Large intestine (tissue), 3 donors: ENCODE measurements around the gene BAHCC1. TPM values are rescaled to one million over a fixed set of nuclear protein-coding genes. Genes with fewer than 3 reads are reported as not detected.
A peak's percentile ranks its signal among the peaks of the same experiment; 100 is the strongest.

Experiments used
- DNase-seq, 2 donors: peaks; one replicate each; pipeline versions ENCODE4 v3.0.0 to v3.0.0-alpha.2; 2013
- H3K27ac ChIP-seq: one replicate; pipeline ENCODE4 v1.5.1; 2013; ENCODE audit warnings: low read length
- H3K27me3 ChIP-seq: 2 replicates; pipeline ENCODE4 v1.6.1; 2013; ENCODE audit warnings: low read length; ENCODE audit not compliant: control insufficient read depth, insufficient read depth
- H3K36me3 ChIP-seq: 2 replicates; pipeline ENCODE4 v1.6.1; 2013; ENCODE audit warnings: low read length; ENCODE audit not compliant: control insufficient read depth, insufficient read depth
- H3K4me1 ChIP-seq: one replicate; pipeline ENCODE4 v1.6.1; 2013; ENCODE audit warnings: low read length; ENCODE audit not compliant: control insufficient read depth, insufficient read depth
- H3K4me3 ChIP-seq: one replicate; pipeline ENCODE4 v1.5.1; 2013; ENCODE audit warnings: low read length
- H3K9me3 ChIP-seq: one replicate; pipeline ENCODE4 v1.6.1; 2013; ENCODE audit warnings: mild to moderate bottlenecking, low read depth, low read length, moderate library complexity; ENCODE audit not compliant: control insufficient read depth
- WGBS: methylation state at CpG from one replicate; pipeline ENCODE4 v1.1.5; 2013; ENCODE audit warnings: low lambda C conversion rate; ENCODE audit not compliant: insufficient coverage; 5-methylcytosine and 5-hydroxymethylcytosine counted together
- polyA plus RNA-seq: library from polyadenylated mRNA; unstranded; fragments of 120-200 nt; gene quantifications from one replicate; pipeline ENCODE4 v1.2.1, GENCODE V29; 2013

Gene BAHCC1
- polyA plus RNA-seq, 1 donor = 21.9 TPM

DNA sequence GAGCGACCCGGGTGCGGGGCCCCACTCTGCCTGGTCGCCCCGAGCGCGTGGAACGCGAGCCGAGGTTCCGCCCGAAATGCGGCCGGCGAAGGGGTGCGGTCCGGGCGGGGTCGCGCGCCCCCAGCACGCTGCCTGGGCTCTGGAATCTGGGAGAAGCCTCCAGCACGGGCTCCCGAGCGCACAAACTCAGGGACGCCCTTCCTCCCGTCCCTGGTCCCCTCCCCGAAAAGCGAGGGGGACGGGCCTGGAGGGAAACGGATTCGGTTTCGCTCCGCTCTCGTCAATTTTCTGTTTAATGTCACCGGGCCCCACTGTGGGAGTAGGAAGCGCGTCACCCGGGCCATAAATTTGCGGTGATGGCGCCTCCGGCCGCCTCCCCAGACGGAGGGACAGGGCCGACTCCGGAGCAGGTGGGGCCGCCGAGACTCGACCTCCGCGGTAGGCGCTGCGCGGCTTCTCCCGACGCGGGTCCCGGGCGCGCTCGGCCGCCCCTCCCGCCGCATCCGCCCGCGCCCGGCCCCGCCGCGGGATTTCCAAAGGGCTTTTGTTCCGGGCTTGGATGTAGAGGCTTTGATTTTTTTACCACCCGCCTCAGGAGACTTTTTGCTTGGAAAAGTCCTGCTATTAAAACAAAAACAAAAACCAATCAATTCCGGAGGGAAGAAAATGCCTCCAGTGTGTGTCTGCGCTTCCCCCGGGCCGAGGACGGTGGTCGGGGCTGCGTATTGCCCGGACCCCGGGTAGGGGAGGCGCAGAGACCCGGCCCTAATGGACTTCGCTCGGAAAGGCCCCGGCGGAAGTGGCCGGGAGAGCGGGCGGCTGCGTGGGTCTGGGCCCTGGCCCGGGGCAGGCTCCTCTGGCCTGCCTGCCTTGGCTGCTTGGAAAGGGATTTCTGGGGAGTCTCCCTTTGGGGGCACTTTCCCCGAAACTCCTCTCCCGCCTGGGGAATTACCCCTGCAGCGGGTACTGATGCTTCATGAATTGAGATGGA lies 7.9 kb upstream of the BAHCC1 start:
- no peaks in the 10 kb centered on the region for H3K9me3 ChIP-seq
- peak overlapping the region; percentile 69 for H3K4me3 ChIP-seq
- peaks cover 65% of the 10 kb centered on the region for H3K4me1 ChIP-seq
- peak; percentile 74 to 85 for DNase-seq
- H3K27me3 ChIP-seq = no peaks in the 10 kb centered on the region
- WGBS = no CpG with 5 or more reads among the region's 96 CpGs
- peak overlapping the region; percentile 91 for H3K27ac ChIP-seq
- no peaks in the 10 kb centered on the region for H3K36me3 ChIP-seq

DNA sequence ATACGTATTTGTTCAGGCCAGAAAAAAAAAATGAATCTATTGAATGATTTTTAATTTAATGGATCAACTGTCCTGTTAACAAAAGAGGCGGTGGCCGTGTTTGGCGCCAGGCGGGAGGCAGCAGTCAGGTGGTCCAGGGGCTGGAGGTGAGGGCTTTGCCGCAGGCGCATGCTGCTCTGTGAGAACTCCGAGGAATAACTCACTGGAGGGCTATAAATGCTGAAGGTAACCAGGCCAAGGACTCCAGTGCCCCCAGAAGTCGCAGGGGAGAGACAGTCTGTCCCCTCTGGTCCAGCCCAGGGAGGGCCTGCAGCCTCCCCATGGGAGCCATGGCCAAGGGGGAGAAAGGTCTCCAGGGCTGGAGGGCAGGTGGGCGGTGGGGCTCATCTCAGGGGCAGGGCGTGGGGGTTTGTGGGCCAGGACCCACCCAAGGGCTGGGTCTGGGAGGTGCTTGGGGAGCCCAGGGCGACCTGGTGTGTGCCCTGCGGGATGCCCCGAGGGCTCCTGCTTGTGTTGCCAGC lies 7.1 kb upstream of the BAHCC1 start:
- Histone ChIP-seq H3K4me1 (peaks cover 70% of the 10 kb centered on the region), H3K27ac (peak overlapping the region; percentile 91), H3K27me3 (no peaks in the 10 kb centered on the region), H3K4me3 (peak overlapping the region; percentile 69), H3K36me3 (no peaks in the 10 kb centered on the region), H3K9me3 (no peaks in the 10 kb centered on the region)
- DNase-seq = peak in 1 of 2 donors; percentile 42
- WGBS = 45% methylated on average over 4 of the region's 14 CpGs

DNA sequence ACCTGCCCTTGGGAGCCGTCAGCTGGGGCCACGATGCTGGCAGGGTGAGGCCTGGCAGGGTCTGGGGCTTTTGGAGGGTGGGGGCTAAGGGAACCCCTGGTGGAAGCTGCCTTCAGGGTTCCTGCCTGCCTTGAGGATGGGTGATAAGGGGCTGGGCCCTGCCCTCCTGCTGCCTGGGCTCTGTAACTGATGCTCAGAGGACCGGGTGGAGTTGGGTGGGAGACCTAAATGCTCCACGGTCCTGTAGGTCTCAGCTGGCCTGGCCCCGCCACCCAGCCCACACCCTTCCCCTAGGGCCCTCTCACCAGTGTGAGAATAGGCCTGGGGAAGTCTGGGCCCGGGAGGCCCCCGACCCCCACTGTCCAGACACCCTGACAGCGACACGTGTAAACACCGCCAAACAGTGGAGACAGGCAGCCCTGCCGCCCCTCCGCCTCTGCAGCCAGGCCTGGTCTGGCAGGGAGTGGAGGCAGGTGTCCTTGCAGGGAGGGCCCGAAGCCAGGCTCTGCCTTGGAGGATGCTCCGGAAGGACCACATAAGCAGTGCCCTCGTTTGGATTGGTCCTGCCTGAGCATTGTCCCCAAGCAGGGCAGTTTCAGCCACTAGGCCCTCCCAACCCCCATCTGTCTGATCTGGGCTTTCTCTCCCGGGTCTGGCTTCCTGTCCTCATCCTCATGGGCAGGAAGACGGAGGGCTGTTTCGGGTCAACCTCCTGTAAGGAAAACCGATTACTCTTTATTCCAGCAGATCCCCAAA lies 6.5 kb upstream of the BAHCC1 start:
- Histone ChIP-seq H3K4me3 (no peak overlapping the region), H3K4me1 (peaks cover 70% of the 10 kb centered on the region), H3K27ac (peak overlapping the region; percentile 91), H3K36me3 (no peaks in the 10 kb centered on the region), H3K27me3 (no peaks in the 10 kb centered on the region), H3K9me3 (no peaks in the 10 kb centered on the region)
- no CpG with 5 or more reads among the region's 19 CpGs for WGBS
- peak in 1 of 2 donors; percentile 48 for DNase-seq

DNA sequence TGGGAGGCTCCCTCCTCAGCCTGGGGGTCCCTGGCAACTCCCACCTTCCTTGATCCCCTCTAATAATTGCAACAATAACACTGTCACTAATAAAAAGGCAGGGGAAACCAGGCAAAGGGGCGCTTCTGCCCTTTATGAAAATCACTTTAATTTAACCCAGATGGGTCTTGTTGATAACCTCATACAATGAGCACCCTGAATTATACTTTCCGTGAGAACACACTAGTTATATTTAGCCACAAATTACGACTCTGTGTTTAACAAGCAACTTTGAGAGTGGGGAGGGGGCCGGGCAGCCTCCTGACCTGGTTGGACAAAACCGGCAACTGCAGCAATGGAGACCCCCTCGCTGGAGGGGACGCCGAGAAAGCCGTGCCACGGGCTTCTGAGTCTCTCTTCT lies 5.7 kb upstream of the BAHCC1 start:
- WGBS = no CpG with 5 or more reads among the region's 10 CpGs
- DNase-seq = no peak
- H3K36me3 ChIP-seq = no peaks in the 10 kb centered on the region
- H3K4me3 ChIP-seq = no peak overlapping the region
- peak overlapping the region; percentile 91 for H3K27ac ChIP-seq
- H3K4me1 ChIP-seq = peaks cover 75% of the 10 kb centered on the region
- H3K9me3 ChIP-seq = no peaks in the 10 kb centered on the region
- no peaks in the 10 kb centered on the region for H3K27me3 ChIP-seq

DNA sequence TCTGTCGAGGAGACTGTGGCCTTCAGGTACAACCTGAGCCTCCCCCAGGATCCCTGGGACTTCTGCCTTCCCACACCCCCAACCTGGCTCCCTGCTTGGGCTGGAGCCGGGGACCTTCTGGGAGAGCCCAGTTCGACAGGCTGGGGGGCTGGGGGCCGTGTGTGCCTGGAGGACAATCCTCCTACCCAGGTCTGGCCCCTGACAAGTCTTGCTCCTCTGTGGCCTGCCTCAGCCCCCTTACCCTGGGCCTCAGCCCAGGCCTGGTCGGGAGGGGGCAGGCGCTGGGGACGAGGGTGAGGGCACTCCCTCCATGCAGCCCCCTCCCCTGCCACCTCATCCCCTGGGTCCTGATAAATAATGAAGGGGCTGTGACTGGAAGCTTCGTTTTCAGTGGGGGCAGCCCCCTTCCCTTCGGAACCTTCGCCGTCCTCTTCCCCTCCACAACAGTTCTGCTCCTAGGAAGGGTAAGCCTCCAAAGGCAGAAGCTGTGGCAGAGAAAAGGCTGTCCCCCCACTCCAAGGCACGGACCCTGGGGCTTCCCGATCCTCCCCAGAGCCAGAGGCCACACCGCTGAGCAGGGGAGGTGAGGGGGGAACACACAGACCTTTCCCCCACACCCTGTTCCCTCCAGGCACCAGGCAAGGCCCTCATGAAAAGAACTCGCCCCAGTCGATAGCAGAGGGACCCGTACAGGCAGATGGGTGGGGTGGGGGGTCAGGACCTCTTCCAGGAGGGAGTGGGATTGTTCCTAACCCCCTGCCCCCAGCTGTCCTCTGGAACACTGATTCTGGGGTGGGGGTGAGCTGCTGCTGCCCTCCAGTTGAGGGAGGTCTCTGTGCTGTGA lies 5.0 kb upstream of the BAHCC1 start:
- Histone ChIP-seq H3K4me1 (peaks cover 74% of the 10 kb centered on the region), H3K36me3 (no peaks in the 10 kb centered on the region), H3K27ac (peak overlapping the region; percentile 4), H3K9me3 (no peaks in the 10 kb centered on the region), H3K4me3 (no peak overlapping the region), H3K27me3 (no peaks in the 10 kb centered on the region)
- no CpG with 5 or more reads among the region's 17 CpGs for WGBS
- DNase-seq = peak in 1 of 2 donors; percentile 43

DNA sequence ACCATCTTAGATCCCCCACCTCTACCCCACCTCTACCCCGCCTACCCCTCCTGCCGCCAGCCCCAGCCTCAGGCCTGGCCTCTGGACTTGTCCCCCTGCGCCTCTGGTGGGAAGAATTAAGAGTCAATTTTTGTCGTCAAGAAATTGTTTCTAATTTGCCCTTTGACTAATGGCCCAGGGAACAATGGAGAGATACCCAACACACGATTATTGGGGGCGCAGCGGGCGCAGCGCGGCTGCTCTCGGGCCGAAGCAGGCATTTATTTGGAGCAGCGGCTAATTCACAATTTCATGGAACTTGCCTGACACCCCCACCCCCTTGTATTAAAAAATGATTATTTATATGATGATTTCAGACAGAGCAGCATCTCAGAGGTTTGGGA lies 4.4 kb upstream of the BAHCC1 start:
- no peaks in the 10 kb centered on the region for H3K27me3 ChIP-seq
- H3K27ac ChIP-seq = no peak overlapping the region
- no peaks in the 10 kb centered on the region for H3K36me3 ChIP-seq
- peaks cover 68% of the 10 kb centered on the region for H3K4me1 ChIP-seq
- no peak overlapping the region for H3K4me3 ChIP-seq
- H3K9me3 ChIP-seq = no peaks in the 10 kb centered on the region
- WGBS = no CpG with 5 or more reads among the region's 13 CpGs
- peak in 1 of 2 donors; percentile 33 for DNase-seq

DNA sequence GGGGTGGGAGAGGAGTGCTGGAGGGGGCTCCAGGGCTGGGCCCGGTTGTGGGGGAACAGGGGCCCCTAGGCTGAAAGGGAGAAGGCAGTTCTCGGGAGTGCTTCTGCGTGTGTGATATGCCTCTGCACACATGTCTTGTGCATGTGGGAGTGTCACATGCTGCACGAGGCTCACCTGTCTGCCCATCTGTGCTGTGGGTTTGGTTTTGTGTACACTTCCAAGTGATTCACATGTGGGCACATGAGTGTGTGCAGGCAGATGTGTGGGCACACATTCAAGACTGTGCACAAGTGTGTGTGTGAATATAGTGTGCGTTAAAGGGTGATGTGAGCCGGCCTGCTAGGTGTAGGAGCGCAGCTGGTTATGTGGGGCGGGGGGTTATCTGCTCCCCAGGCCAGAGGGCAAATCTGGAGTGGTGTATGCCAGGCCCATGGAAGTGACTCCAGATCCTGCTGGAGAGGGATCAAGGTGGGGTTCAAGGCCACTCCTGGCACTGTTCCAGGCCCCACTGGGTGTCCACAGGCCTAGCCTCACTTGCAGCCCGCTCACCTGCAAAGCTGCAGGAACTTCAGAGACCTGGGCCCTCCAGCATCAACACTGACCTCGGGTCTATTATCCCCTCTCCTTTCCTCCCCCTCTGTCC lies 3.8 kb upstream of the BAHCC1 start:
- no CpG with 5 or more reads among the region's 10 CpGs for WGBS
- no peak overlapping the region for H3K4me3 ChIP-seq

DNA sequence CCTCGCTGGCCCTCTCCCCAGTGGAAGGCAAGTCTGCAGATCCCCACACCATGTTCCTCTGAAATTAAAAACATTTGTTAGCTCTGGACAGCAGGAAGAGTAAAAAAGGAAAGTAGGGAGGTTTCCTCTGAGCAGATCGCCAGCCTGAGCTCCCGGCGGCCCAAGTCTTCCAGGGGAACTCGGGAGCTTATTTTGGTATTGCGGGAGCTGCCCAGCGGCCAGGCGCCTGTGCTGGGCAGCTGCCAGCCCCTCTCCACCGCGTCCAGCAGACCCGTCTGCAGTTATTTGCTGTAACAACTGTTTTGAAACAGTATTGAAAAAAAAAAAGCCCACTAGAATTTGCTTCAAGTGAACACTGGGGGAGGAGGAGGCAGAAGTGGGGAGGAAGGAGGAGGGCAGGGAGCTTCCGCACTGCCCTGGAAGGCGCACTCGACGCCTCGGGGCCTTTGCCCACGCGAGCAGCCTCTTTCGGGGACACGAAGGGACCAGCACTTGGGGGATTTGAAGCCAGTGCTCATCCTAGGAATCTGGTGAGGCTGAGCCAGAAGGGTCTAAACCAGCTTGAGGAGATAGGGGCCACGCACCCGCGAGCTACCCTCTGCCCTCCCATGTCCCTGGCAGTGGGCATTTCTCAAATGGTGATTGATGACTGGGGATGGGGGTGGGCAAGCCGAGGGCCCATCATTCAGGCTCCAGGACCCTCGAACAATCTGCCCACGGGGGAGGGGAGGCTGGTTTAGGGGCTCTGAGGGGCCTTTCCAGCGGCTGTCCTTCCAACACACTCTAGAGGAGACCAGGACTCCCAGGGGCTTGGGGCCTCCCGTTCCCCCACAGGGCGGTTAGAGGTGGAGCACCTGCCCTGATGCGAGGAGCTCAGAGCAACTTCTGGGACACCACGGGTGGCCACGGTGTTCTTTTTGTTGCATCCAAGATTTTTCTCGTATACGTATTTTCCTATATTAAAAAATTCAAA lies 3.0 kb upstream of the BAHCC1 start:
- Histone ChIP-seq H3K36me3 (no peaks in the 10 kb centered on the region), H3K27me3 (no peaks in the 10 kb centered on the region), H3K9me3 (peaks cover 2% of the 10 kb centered on the region), H3K4me1 (peaks cover 62% of the 10 kb centered on the region), H3K4me3 (peak overlapping the region; percentile 55), H3K27ac (peak overlapping the region; percentile 54)
- peak in 1 of 2 donors; percentile 51 for DNase-seq
- WGBS = no CpG with 5 or more reads among the region's 34 CpGs

More for the DNA sequence above, 3.8 kb upstream of the BAHCC1 start:
- H3K4me1 ChIP-seq = peaks cover 63% of the 10 kb centered on the region
- no peaks in the 10 kb centered on the region for H3K9me3 ChIP-seq
- H3K36me3 ChIP-seq = no peaks in the 10 kb centered on the region
- H3K27me3 ChIP-seq = no peaks in the 10 kb centered on the region
- H3K27ac ChIP-seq = peak overlapping the region; percentile 54
- peak in 1 of 2 donors; percentile 74 for DNase-seq
